Body of pancreas (tissue), 4 donors: ENCODE results near the gene RMDN3.

Source experiments
- POLR2A ChIP-seq, 3 donors: fragments of 450-650 bp; IDR thresholded peaks; one replicate each; pipeline ENCODE4 v1.6.1; 2016; ENCODE audit warnings: antibody characterized with exemption in 3 of 3, mild to moderate bottlenecking in 2 of 3
- TF ChIP-seq, protein P1 (sequence below), 7 experiments: fragments of 450-650 bp in 4 of 7; fragments of 200-600 bp in 3 of 7; sonication (generic) in 3 of 7; IDR thresholded peaks; one replicate each; pipeline ENCODE4 v1.5.1; 2016 to 2019; ENCODE audit warnings: antibody characterized with exemption in 7 of 7

DNA sequence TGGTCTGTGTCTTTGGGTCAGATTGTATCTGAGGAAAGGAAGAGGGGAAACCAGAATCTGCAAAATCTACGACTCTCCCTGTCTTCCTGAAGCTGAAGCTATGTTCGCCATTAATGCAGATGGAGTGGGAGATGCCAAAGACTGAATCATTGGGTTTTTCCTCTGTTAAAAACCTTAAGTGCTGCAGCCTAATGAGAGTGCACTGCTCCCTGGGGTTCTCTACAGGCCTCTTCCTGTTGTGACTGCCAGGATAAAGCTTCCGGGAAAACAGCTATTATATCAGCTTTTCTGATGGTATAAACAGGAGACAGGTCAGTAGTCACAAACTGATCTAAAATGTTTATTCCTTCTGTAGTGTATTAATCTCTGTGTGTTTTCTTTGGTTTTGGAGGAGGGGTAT, 24.0 kb downstream of the RMDN3 start:
- TF ChIP-seq, protein P1, sequence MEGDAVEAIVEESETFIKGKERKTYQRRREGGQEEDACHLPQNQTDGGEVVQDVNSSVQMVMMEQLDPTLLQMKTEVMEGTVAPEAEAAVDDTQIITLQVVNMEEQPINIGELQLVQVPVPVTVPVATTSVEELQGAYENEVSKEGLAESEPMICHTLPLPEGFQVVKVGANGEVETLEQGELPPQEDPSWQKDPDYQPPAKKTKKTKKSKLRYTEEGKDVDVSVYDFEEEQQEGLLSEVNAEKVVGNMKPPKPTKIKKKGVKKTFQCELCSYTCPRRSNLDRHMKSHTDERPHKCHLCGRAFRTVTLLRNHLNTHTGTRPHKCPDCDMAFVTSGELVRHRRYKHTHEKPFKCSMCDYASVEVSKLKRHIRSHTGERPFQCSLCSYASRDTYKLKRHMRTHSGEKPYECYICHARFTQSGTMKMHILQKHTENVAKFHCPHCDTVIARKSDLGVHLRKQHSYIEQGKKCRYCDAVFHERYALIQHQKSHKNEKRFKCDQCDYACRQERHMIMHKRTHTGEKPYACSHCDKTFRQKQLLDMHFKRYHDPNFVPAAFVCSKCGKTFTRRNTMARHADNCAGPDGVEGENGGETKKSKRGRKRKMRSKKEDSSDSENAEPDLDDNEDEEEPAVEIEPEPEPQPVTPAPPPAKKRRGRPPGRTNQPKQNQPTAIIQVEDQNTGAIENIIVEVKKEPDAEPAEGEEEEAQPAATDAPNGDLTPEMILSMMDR (IDR thresholded peaks at IDR 0.05): no peak
- TF ChIP-seq POLR2A (IDR thresholded peaks at IDR 0.05): no peak
